NCI-H748 treated with DMSO at 0.1 percent for 48 hours (cell line): ENCODE results near the gene BHLHE41.

Experiments
- DNase-seq: peaks from one replicate; lab custom pipeline; 2025; lab: John Stamatoyannopoulos, UW

Gene BHLHE41

GRCh38 chr12:26124446-26125399 is at the start of gene BHLHE41:
Gene BHLHE41 (minus strand): TSS chr12:26125037. CDS start chr12:26124779, 258 bp downstream.
- peak; percentile 9 for DNase-seq

GRCh38 chr12:26172946-26173552 is 48.2 kb upstream of the BHLHE41 start:
- DNase-seq = no peak

- no peak for DNase-seq
Measured at GRCh38 chr12:26172539-26172938, 47.7 kb upstream of the BHLHE41 start.

DNA sequence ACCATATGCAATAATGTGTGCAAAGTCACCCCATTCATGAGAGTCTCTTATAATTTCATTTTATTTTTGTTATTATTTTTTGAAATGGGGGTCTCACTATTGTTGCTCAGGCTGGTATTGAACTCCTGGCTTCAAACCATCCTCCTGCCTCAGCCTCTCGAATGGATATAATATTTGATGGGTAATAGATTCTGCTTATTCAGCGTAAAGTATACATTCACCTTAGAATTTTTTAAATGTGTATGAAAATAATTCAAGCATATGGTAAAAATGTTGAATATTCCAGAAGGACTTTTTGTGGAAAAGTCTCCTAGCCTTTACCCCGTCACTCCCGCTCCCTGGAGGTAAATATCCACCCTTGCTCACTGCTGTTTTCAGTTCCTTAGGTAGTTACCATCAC is 47.2 kb upstream of the BHLHE41 start:
- no peak for DNase-seq

DNA sequence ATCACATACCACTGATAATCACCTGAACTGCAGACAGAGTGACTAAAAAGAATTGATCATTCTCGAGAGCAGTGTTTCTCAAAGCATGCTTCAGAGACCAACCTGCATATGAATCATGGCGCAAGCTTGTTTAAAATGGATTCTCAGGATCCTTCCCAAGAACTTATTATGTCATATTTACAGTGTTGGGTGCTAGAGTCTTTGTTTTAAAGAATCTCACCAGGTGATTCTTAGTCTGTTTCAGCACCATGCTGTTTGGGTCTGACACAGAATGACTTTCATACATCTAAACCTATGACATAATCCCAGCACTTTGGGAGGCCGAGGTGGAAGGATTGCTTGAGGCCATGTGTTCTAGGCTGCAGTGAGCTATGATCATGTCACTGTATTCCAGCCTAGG is 39.3 kb upstream of the BHLHE41 start:
- no peak for DNase-seq

GRCh38 chr12:26162905-26163304 is 38.1 kb upstream of the BHLHE41 start:
- DNase-seq = no peak

DNA sequence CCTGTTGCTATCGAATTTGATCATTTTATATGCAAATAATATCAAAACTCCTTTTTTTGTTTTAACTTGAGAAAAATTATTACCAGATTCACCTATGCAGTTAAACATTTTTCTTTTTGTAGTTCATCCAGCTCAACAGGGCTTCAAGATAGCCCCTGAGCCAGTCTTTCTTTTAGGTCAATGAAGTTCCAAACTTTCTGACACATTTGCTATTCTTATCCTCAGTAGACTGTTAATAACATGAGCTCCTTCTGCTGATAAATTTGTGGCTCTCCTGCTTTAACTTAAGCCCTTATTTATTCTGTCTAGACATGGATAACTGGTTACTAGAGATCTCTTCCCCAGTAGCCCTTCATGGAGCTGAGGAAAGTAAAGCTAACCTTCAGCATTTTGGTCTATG is 37.3 kb upstream of the BHLHE41 start:
- DNase-seq = no peak

DNA sequence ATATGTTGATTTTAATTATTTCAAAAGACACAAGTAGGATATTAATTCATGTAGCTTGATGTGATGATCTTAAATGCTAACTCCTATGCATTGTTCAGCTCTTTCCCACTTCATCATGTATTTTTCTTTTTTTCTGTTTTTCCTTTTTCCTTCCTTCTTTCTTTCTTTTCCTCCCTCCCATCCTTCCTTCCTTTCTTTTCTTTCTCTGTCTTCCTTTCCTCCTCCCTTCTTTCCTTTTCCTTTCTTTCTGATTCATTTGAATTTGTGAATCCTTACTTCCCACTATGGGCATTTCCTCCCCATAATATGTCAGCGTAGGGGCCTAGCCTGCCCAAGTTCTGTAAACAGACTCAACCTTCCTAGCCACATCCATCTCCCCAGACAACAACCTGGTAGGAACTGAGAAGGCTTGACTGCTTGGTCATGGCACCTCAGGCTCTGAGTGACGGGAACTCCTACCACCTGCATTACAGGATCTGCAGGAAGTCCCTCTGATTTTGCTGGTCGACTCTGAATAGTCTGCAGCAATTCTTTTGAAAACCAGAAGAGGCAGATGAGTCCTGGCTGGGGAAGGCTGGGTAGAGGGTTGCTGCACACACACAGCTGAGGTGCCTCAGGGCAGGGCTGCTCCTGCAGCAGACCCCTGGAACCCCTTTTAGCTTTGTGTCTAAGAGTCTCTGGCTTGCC is 33.4 kb upstream of the BHLHE41 start:
- DNase-seq = no peak

- DNase-seq = no peak
Measured at GRCh38 chr12:26157001-26157400, 32.2 kb upstream of the BHLHE41 start.

GRCh38 chr12:26156201-26156871 is 31.5 kb upstream of the BHLHE41 start:
- no peak for DNase-seq

DNA sequence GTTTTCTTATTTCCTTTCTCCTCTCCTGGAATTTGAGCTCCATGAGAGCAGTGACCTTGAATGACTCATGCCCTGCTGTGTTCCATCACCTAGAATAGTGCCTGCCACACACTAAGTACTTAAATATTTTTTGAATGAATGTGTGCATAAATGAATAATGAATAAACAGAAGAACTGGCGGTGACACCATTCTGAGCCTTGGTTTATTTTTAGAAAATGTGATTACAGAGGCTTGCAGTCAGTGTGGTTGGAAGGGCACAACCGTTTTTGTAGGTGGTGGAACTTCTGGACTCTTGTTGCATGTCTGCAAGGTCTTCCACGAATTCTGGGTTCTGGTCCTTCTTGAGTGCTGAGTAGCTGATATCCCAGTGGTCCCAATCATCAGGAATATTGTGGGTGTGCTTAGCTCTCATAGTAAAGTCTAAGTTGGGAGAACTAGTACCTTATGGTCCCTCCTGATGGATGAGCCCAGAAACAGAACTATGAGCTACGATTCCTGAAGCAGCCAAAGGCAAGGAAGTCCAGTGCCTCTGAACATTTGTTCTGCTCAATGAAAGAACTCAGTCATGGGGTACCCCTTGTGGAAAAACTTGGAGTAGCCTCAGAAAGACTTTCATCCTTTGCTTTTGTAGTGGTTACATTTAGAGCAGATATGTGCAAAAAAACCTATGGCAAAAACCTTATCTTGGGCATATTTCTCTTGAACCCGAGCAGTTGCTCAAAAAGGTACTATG is 28.8 kb upstream of the BHLHE41 start:
- DNase-seq = no peak

DNA sequence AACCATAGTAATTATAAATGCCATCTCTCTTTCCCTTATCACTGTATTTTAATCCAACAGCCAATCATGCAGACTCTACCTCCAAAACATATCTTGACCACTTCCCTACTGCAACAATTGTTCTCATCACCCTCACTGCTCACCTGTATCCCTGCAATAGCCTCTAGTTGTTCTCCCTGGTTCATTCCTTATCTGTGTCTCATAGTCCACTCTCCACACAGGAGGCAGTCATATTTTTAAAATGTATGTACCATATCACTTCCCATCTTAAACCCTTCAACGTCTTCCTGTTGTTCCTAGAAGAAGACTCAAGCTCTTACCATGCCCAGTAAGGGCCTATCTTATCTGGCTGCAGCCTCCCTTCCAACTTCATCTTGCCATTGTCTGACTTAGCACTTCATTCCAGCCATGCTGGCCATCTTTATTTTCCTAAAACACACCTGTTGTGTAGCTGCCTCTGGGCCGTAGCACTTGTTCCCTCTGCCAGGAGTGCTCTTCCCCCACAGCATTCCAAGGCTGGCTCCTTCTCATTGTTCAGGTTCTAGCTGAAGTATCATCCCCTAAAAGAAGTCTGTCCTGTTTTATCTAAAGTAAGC is 27.8 kb upstream of the BHLHE41 start:
- no peak for DNase-seq

DNA sequence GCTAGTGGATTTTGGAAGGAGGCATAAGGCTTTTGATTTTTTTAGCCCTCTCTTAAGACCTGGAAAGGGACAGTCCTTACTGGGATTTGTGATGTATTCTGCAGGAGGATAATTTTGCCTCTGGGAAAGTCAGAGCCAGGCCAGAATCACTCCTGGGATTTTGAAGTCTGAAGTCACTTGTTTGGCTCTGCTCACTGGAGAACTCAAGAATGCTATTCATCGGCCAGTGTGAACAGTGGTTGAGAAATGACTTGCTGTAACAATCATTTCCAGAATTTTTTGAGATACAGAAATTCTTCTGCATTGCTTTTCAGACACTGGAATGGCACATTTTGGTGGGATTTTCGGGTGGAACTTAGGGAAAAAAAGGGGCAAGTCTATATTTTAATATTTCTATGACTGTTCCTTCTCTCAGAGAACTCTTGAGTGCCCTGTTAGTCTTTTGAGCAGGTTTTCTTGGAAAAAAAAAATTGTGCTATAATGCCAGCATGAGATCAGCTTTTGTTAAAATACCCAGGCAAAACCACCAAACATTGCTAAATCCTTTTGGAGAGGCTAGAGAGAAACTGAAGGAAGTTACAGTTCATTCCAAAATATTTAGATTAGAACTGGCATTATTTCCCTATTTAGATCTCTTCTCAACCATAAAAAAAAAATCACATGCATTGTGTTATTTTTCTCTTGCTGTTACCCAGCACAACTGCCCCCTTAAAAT is 26.1 kb upstream of the BHLHE41 start:
- DNase-seq = no peak

- no peak for DNase-seq
Measured at GRCh38 chr12:26149968-26150500, 25.2 kb upstream of the BHLHE41 start.

DNA sequence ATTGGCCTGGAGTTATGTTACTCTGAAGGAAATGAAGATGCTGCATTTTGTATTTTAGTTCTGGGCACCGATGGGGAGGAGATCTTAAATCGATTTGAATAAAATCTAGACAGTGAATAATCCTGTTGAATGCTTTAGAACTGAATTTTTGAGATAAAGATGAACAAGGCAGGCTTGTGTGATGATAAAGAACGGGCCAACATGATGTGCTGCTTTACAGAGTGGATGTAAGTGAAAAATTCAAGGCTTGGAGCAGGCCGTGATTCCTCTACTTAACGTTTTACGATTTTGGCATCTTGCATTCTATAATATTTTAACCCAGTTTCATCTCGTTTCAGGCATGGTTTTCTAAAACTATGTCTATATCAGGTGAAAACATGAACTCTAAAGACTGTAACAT is 23.5 kb upstream of the BHLHE41 start:
- DNase-seq = no peak

GRCh38 chr12:26143291-26143690 is 18.5 kb upstream of the BHLHE41 start:
- DNase-seq = no peak

GRCh38 chr12:26138860-26139259 is 14.0 kb upstream of the BHLHE41 start:
- no peak for DNase-seq

- DNase-seq = no peak
Measured at GRCh38 chr12:26136688-26137087, 11.9 kb upstream of the BHLHE41 start.

- DNase-seq = no peak
Measured at GRCh38 chr12:26135571-26135970, 10.7 kb upstream of the BHLHE41 start.

GRCh38 chr12:26135010-26135420 is 10.2 kb upstream of the BHLHE41 start:
- no peak for DNase-seq
